Measurements from ENCODE around the gene GPR155. TPM values are rescaled to one million over a fixed set of nuclear protein-coding genes. Genes with fewer than 3 reads are reported as not detected.

GPR155 gene
- total RNA-seq, 1 donor from 2014 or later = 11.0 TPM

GRCh38 chr2:174397773-174398172, 89.1 kb downstream of the GPR155 start:
- Mint-ChIP-seq H3K27me3 (ENCODE audit: low read depth, unreplicated experiment) (no peaks in the 10 kb centered on the region), H3K36me3 (ENCODE audit: low read depth, unreplicated experiment) (peaks cover 3% of the 10 kb centered on the region), H3K4me1 (ENCODE audit: low read depth, unreplicated experiment) (peaks cover 11% of the 10 kb centered on the region), H3K27ac (ENCODE audit: unreplicated experiment) (no peak overlapping the region), H3K9me3 (ENCODE audit: unreplicated experiment) (no peaks in the 10 kb centered on the region), H3K4me3 (ENCODE audit: unreplicated experiment) (no peak overlapping the region)
- Histone ChIP-seq H3K27ac (ENCODE audit: low read depth, low read length) (no peak overlapping the region), H3K4me2 (ENCODE audit: low read length) (no peak overlapping the region), H3K36me3 (ENCODE audit: insufficient read depth, low read length) (peaks cover 7% of the 10 kb centered on the region), H3K9ac (ENCODE audit: low read length) (no peak overlapping the region), H3K4me3 (ENCODE audit: insufficient read depth, low read depth, low read length) (no peak overlapping the region), H3K27me3 (ENCODE audit: insufficient read depth, low read length) (no peaks in the 10 kb centered on the region), H2AFZ (ENCODE audit: low read depth, low read length) (no peak overlapping the region), H3K9me3 (ENCODE audit: insufficient read depth, low read depth, low read length) (no peaks in the 10 kb centered on the region), H3K4me1 (ENCODE audit: insufficient read depth, low read length) (peaks cover 11% of the 10 kb centered on the region), H3K79me2 (ENCODE audit: insufficient read depth, low read length) (peaks cover 27% of the 10 kb centered on the region), H4K20me1 (ENCODE audit: insufficient read depth, low read length) (peaks cover 2% of the 10 kb centered on the region)
- TF ChIP-seq EZH2 (IDR thresholded peaks at IDR 0.05; ENCODE audit: insufficient read depth, low read length) (no peak), CTCF (IDR thresholded peaks at IDR 0.05; ENCODE audit: insufficient read depth, low read depth, low read length) (no peak)
- FAIRE-seq (no peak), DNase-seq (ENCODE audit: low read depth) (no peak)

DNA sequence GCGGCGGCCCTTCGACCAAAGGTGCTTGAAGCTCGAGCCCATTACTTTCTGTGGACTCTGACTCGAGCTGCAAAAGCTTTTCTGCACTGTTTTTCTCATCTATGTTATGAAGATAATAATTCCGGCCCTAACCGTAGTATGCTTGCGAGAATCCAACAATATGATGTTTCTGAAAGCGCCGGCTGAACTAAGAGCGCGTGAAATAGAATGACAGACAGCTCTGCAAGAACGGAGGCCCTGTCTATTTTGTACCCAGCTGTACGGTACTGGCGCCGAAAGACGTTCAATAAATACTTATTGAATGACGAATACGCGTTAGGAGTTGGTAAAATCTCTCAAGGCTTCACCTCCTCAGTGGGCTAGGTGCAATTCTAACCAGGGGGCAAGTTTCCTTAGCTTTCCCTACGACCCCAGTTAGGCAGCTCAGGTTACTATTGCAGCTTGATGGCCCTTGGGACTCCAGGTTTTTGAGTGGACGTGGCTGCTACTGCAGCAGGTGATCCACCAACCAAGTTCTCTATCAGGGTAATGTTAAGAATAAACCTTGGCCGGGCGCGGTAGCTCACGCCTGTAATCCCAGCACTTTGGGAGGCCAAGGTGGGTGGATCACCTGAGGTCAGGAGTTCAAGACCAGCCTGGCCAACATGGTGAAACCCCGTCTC, 90.7 kb downstream of the GPR155 start:
- Mint-ChIP-seq H3K4me1 (ENCODE audit: low read depth, unreplicated experiment) (peaks cover 12% of the 10 kb centered on the region), H3K27me3 (ENCODE audit: low read depth, unreplicated experiment) (no peaks in the 10 kb centered on the region), H3K36me3 (ENCODE audit: low read depth, unreplicated experiment) (no peaks in the 10 kb centered on the region), H3K27ac (ENCODE audit: unreplicated experiment) (peak overlapping the region; percentile 64), H3K9me3 (ENCODE audit: unreplicated experiment) (no peaks in the 10 kb centered on the region), H3K4me3 (ENCODE audit: unreplicated experiment) (peak overlapping the region; percentile 97)
- Histone ChIP-seq H3K79me2 (ENCODE audit: insufficient read depth, low read length) (peaks cover 43% of the 10 kb centered on the region), H2AFZ (ENCODE audit: low read depth, low read length) (peak overlapping the region; percentile 87), H3K4me1 (ENCODE audit: insufficient read depth, low read length) (peaks cover 11% of the 10 kb centered on the region), H4K20me1 (ENCODE audit: insufficient read depth, low read length) (peaks cover 10% of the 10 kb centered on the region), H3K27ac (ENCODE audit: low read depth, low read length) (peak overlapping the region; percentile 84), H3K9ac (ENCODE audit: low read length) (peak overlapping the region; percentile 92), H3K27me3 (ENCODE audit: insufficient read depth, low read length) (no peaks in the 10 kb centered on the region), H3K36me3 (ENCODE audit: insufficient read depth, low read length) (peaks cover 4% of the 10 kb centered on the region), H3K4me3 (ENCODE audit: insufficient read depth, low read depth, low read length) (peak overlapping the region; percentile 93), H3K4me2 (ENCODE audit: low read length) (peak overlapping the region; percentile 89), H3K9me3 (ENCODE audit: insufficient read depth, low read depth, low read length) (no peaks in the 10 kb centered on the region)
- DNase-seq (ENCODE audit: low read depth) = peak; percentile 11
- no peak for FAIRE-seq
- no peak for TF ChIP-seq CTCF (IDR thresholded peaks at IDR 0.05; ENCODE audit: insufficient read depth, low read depth, low read length)
- no peak for TF ChIP-seq EZH2 (IDR thresholded peaks at IDR 0.05; ENCODE audit: insufficient read depth, low read length)

Data from astrocyte (in vitro differentiated cells and primary cell).